Subcutaneous abdominal adipose tissue (tissue), 5 donors: ENCODE data around the gene COX4I2.
A peak's percentile ranks its signal among the peaks of the same experiment; 100 is the strongest.
"Not testable (repeated sequence)": the region's sequence is repeated elsewhere in the genome, so short reads cannot be mapped to it uniquely, and the experiment has no call there.

Source experiments
- H3K27ac ChIP-seq: one replicate; pipeline ENCODE4 v1.7.0; 2013; ENCODE audit warnings: low read depth, mild to moderate bottlenecking, inconsistent platforms, low read length, moderate library complexity
- H3K27me3 ChIP-seq, 5 donors: one replicate each; pipeline ENCODE4 v1.7.0; 2013; ENCODE audit warnings: low read length in 5 of 5, inconsistent platforms in 1 of 5; ENCODE audit not compliant: control insufficient read depth in 5 of 5, insufficient read depth in 4 of 5
- H3K36me3 ChIP-seq, 5 donors: one replicate each; pipeline ENCODE4 v1.7.0; 2013; ENCODE audit warnings: low read length in 5 of 5; ENCODE audit not compliant: control insufficient read depth in 5 of 5, insufficient read depth in 5 of 5
- H3K4me1 ChIP-seq, 5 donors: one replicate each; pipeline ENCODE4 v1.7.0; 2013; ENCODE audit warnings: low read length in 5 of 5, mild to moderate bottlenecking in 3 of 5, moderate library complexity in 1 of 5; ENCODE audit not compliant: control insufficient read depth in 5 of 5, insufficient read depth in 5 of 5
- H3K4me3 ChIP-seq, 5 donors: one replicate each; pipeline ENCODE4 v1.7.0; 2013; ENCODE audit warnings: low read length in 5 of 5, low read depth in 1 of 5
- H3K9ac ChIP-seq, 5 donors: one replicate each; pipeline ENCODE4 v1.7.0; 2013; ENCODE audit warnings: low read length in 5 of 5, mild to moderate bottlenecking in 4 of 5, moderate library complexity in 3 of 5
- H3K9me3 ChIP-seq, 5 donors: one replicate each; pipeline ENCODE4 v1.7.0; 2013; ENCODE audit warnings: low read length in 5 of 5; ENCODE audit not compliant: control insufficient read depth in 5 of 5
- donor health status: healthy.
- donor health status: healthy.
- donor health status: healthy.
- donor health status: healthy.
- donor health status: healthy.

The COX4I2 gene

DNA sequence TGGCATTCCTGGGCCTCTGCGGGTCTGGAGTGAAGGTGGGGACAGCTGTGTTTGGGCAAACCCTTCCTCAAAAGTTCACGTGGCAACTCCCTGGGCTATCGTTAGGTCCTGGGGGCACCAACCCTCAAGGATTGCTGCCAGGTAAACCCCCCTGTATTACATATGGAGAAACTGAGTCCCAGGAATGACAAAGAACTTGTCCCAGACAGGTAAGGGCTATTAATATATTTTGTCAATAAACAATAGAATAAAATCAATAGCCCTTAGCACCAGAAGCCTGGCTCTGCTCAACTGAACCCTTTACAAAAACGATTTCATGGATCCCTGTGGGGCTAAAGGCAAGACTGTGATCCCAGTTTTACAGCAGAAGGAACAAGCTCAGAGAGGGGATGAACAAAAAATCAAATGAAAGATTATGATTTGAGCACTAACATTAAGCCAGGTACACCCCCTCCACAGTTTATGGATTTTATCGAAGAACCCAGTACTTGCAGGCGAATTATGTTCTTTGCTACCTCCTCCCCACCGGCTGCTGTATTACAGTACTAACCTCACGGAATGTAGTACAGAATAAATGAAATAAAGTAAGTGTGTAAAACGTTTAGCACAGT, 30.0 kb upstream of the COX4I2 start:
- no peaks in the 10 kb centered on the region for H3K36me3 ChIP-seq
- peak overlapping the region; percentile 69 to 99 (median 78) for H3K4me3 ChIP-seq
- H3K27ac ChIP-seq, result peak overlapping the region; percentile 82
- H3K9ac ChIP-seq, result peak overlapping the region in 4 of 5 donors; percentile 29 to 78 (median 59)
- H3K27me3 ChIP-seq, result no peaks in the 10 kb centered on the region
- peaks cover 6 to 79% (median 67%) of the 10 kb centered on the region in 5 donors for H3K4me1 ChIP-seq
- no peaks in the 10 kb centered on the region for H3K9me3 ChIP-seq

DNA sequence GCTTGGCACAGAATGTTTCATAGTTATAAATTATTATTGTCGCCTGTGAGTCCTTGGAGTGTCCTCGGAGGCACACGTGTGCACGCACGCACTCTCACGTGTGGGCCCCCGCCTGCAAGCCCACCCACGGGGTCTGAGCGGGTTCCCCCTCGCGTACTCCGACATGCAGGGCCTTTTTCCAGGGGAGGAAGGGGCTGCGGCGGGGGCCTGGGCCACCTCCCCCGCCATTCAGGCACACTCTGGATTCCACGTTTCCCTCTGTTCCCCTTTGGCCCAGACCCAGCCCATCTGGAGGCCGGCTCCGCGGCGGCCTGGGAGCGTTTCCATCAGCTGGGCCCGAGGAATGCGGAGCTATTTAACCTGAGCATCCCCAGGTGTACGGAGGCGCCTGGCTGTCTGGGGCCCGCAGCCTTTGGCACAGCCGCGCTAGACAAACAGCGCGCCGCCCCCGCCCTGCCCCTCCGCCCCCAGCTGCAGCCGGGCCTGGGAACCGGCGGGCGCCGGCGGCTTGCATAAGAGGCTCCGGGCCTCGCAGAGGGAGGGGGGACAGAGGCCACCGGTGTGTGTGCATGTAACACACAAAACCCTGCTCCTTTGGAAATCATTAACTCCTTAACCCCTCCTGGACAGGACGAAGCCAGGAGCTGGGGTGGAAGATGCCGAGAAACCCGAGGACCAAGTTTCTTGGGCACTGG, 29.3 kb upstream of the COX4I2 start:
- Histone ChIP-seq H3K9ac (peak overlapping the region in 2 of 5 donors; percentile 29 to 47), H3K27ac (peak overlapping the region; percentile 82), H3K4me3 (peak overlapping the region; percentile 42 to 99 (median 75)), H3K27me3 (no peaks in the 10 kb centered on the region), H3K9me3 (no peaks in the 10 kb centered on the region), H3K4me1 (peaks cover 6 to 82% (median 63%) of the 10 kb centered on the region in 5 donors), H3K36me3 (no peaks in the 10 kb centered on the region)

- not testable (repeated sequence) for H3K27me3 ChIP-seq, H3K4me3 ChIP-seq, H3K9me3 ChIP-seq, H3K27ac ChIP-seq, H3K9ac ChIP-seq, H3K36me3 ChIP-seq
- peaks cover 4 to 50% (median 38%) of the 10 kb centered on the region in 5 donors for H3K4me1 ChIP-seq
Observed at GRCh38 chr20:31612271-31612640, 25.5 kb upstream of the COX4I2 start.

DNA sequence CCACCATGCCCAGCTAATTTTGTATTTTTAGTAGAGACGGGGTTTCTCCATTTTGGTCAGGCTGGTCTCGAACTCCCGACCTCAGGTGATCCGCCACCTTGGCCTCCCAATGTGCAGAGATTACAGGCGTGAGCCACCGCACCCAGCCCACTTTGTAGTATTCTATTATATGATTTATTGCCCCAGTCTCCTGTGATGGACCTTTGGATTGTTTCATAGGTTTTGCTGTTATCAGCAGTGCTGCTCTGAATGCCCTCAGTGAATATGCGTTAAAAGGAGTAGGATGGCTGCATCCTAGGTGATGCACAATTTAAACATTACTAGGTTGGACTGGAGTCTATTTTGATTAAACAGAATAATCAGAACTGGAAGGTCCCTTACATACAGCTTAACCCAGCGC, 22.3 kb upstream of the COX4I2 start:
- peaks cover 0 to 28% (median 14%) of the 10 kb centered on the region in 5 donors for H3K4me1 ChIP-seq
- no peaks in the 10 kb centered on the region for H3K27me3 ChIP-seq
- H3K27ac ChIP-seq, result no peak overlapping the region
- H3K9ac ChIP-seq, result no peak overlapping the region
- no peaks in the 10 kb centered on the region for H3K9me3 ChIP-seq
- no peaks in the 10 kb centered on the region for H3K36me3 ChIP-seq
- H3K4me3 ChIP-seq, result no peak overlapping the region

DNA sequence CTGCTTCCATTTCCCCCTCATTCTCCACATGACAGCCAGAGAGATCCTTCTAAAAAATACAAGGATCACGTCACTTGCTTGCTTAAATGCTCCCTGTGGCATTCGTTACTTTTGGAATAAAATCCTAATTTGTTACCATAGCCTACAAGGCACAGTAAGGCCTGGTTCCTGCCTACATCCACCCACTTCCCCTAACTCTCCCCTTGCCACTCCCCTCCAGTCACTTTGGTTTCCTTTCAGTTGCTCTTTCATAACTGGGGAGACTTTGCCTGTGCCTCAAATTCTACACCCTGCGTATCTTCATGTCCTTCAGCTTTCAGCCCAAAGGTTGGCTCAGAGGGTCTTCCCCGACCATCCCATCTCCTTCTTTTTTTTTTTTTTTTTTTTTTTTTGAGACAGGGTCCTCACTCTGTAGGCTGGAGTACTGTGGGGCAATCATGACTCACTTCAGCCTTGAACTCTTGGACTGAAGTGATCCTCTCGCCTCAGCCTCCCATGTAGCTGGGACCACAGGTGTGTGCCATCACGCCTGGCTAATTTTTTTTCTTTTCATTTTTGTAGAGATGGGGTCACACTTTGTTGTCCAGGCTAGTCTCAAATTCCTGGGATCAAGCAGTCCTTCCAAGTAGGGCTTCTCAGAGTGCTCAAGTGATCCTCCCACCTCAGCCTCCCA, 20.1 kb upstream of the COX4I2 start:
- no peak overlapping the region for H3K9ac ChIP-seq
- no peaks in the 10 kb centered on the region for H3K27me3 ChIP-seq
- H3K4me3 ChIP-seq, result no peak overlapping the region
- H3K27ac ChIP-seq, result no peak overlapping the region
- no peaks in the 10 kb centered on the region for H3K36me3 ChIP-seq
- peaks cover 0 to 11% (median 1%) of the 10 kb centered on the region in 5 donors for H3K4me1 ChIP-seq
- no peaks in the 10 kb centered on the region for H3K9me3 ChIP-seq

- Histone ChIP-seq H3K36me3 (no peaks in the 10 kb centered on the region), H3K27ac (no peak overlapping the region), H3K4me1 (peaks cover 0 to 6% (median 0%) of the 10 kb centered on the region in 5 donors), H3K27me3 (no peaks in the 10 kb centered on the region), H3K9ac (no peak overlapping the region), H3K4me3 (no peak overlapping the region), H3K9me3 (no peaks in the 10 kb centered on the region)
Observed at GRCh38 chr20:31620246-31620645, 17.5 kb upstream of the COX4I2 start.

- H3K9me3 ChIP-seq, H3K27ac ChIP-seq, H3K36me3 ChIP-seq, H3K9ac ChIP-seq, H3K4me3 ChIP-seq, H3K4me1 ChIP-seq, H3K27me3 ChIP-seq: not testable (repeated sequence)
Observed at GRCh38 chr20:31623123-31623505, 14.6 kb upstream of the COX4I2 start.

- not testable (repeated sequence) for H3K27ac ChIP-seq, H3K9ac ChIP-seq, H3K36me3 ChIP-seq, H3K4me1 ChIP-seq, H3K27me3 ChIP-seq, H3K4me3 ChIP-seq, H3K9me3 ChIP-seq
Observed at GRCh38 chr20:31626534-31626933, 11.2 kb upstream of the COX4I2 start.

- H3K9ac ChIP-seq, H3K27ac ChIP-seq, H3K36me3 ChIP-seq, H3K27me3 ChIP-seq, H3K4me1 ChIP-seq, H3K4me3 ChIP-seq, H3K9me3 ChIP-seq: not testable (repeated sequence)
Observed at GRCh38 chr20:31628057-31628456, 9.7 kb upstream of the COX4I2 start.

DNA sequence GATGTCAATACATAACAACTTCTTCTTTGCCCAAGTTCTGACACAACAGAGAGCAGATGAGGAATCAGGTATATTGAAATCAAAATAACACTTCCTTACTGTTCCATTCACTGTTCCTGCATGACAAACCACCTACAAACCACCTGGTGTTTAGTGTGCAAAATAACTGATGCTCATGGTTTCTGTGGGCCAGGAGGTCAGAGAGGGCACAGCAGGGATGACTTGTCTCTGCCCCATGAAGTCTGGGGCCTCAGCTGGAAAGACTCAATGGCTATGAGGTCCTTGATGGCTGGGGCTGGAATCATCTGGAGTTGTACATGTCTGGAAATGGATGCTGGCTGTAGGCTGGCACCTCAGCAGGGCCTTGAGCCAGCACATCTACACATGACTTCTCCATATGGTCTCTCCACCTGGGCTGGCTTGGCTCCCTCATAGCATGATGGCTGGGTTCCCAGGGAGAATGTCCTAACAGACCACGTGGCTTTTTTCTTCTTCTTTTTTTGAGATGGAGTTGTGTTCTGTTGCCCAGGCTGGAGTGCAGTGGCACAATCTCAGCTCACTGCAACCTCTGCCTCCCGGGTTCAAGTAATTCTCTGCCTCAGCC, 7.4 kb upstream of the COX4I2 start:
- peak overlapping the region in 1 of 5 donors; percentile 13 for H3K9ac ChIP-seq
- H3K27me3 ChIP-seq, result no peaks in the 10 kb centered on the region
- no peak overlapping the region for H3K27ac ChIP-seq
- no peak overlapping the region for H3K4me3 ChIP-seq
- H3K4me1 ChIP-seq, result no peaks in the 10 kb centered on the region
- no peaks in the 10 kb centered on the region for H3K36me3 ChIP-seq
- H3K9me3 ChIP-seq, result no peaks in the 10 kb centered on the region
